Heart left ventricle (tissue), 13 donors: Measurements from ENCODE around the gene PRKCG.

Source experiments
- CTCF ChIP-seq, 12 donors: fragments of 200-600 bp; sonication (generic) in 4 of 12; IDR thresholded peaks; one replicate each; pipeline versions ENCODE4 v1.5.0 to v1.8.0; 2018 to 2022; ENCODE audit warnings: antibody characterized with exemption in 12 of 12, mild to moderate bottlenecking in 5 of 12
- POLR2A ChIP-seq, 2 donors: fragments of 450-650 bp; IDR thresholded peaks; one replicate each; pipeline ENCODE4 v1.6.1; 2017; ENCODE audit warnings: antibody characterized with exemption in 2 of 2, mild to moderate bottlenecking in 2 of 2, moderate library complexity in 2 of 2
- donor health status: ischemic (EF 13 %, LVEDD 7.1; RV severe dilation, severe dysfunction).
- donor health status: DM: no; HTN: yes; CAD: no.
- donor health status: DM: no; HTN: no; CAD: no.
- donor health status: ischemic (EF 25% LVEDD 6.9; RV normal size, moderate dysfunction).
- donor health status: ischemic (EF 25% LVEDD 5.7; RV mildly dilated, moderate dysfunction).
- donor health status: ischemic (EF 35%, LVEDD 5.7; RV mildly dilated, moderate dysfunction).
- donor health status: nonischemic (EF 11% LVEDD 7.7; RV severe dilation, severe dysfunction).
- donor health status: DM: yes; HTN: yes; CAD: no.
- donor health status: PGD.
- donor health status: ischemic (EF 29% LVEDD 5.4; RV normal size, mild dysfunction).
- donor health status: nonischemic (EF 23%, LVEDD 6.1; RV moderate dilation, normal function).

GRCh38 chr19:53953383-53953782, 71.4 kb downstream of the PRKCG start:
- no peak for TF ChIP-seq CTCF (IDR thresholded peaks at IDR 0.05)
- TF ChIP-seq POLR2A (IDR thresholded peaks at IDR 0.05) = no peak
